D341Med (cell line): ENCODE results near the gene NDUFB5.
"Not testable (repeated sequence)": the region's sequence is repeated elsewhere in the genome, so short reads cannot be mapped to it uniquely, and the experiment has no call there.

Experiments used
- DNase-seq: peaks from one replicate; pipeline ENCODE4 v3.0.0; 2012; ENCODE audit warnings: low spot score

The NDUFB5 gene

GRCh38 chr3:179630753-179631451 lies 26.3 kb downstream of the NDUFB5 start:
- no peak for DNase-seq

DNA sequence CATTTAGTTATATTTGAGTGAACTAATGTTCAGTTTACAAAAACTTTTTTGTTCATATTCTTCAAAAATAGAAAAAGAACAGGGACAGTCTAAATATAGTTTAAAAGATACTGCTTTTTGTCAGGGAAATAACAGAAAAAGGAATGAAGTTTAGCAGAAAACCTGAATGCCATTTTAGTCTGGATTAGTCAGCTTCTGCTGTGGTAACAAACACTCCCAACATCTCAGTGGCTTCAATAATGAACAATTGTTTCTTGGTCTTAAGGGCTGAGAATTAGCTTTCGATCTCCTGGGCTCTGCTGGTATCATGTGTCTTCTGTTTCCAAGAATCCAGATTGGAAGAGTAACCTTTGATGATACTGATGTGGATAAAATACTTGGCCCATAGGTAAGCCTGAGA lies 35.9 kb downstream of the NDUFB5 start:
- no peak for DNase-seq

DNA sequence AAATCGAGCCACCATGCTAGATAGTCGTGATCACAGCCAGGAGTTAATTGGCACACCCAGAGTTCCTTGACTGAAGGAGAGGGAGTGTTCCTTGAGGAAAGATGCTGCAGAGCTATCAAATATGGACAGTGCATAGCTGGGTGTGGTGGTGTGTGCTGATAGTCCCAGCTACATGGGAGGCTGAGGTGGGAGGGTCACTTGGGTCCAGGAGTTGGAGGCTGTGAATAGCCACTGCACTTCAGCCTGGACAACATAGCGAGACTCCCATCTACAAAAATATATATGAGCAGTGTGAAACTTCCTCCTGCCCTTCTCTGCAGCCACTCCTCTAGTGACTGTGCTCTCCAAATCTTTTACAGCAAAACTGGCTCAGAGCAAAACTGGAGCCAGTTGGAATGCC lies 38.3 kb downstream of the NDUFB5 start:
- DNase-seq: no peak

DNA sequence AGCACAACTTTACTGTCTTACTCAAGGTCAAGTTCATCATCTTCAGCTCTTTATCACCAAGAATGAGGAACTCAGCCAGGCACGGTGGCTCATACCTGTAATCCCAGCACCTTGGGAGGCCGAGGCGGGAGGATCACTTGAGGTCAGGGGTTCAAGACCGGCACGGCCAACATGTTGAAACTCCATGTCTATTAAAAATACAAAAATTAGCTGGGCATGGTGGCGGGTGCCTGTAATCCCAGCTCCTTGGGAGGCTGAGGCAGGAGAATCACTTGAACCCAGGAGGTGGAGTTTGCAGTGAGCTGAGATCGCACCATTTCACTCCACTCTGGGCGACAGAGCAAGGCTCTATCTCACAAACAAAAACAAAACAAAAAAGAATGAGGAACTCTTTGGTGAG lies 39.2 kb downstream of the NDUFB5 start:
- not testable (repeated sequence) for DNase-seq

GRCh38 chr3:179646177-179646576 lies 41.6 kb downstream of the NDUFB5 start:
- DNase-seq: no peak

GRCh38 chr3:179651687-179652446 lies 47.3 kb downstream of the NDUFB5 start:
- DNase-seq: no peak

DNA sequence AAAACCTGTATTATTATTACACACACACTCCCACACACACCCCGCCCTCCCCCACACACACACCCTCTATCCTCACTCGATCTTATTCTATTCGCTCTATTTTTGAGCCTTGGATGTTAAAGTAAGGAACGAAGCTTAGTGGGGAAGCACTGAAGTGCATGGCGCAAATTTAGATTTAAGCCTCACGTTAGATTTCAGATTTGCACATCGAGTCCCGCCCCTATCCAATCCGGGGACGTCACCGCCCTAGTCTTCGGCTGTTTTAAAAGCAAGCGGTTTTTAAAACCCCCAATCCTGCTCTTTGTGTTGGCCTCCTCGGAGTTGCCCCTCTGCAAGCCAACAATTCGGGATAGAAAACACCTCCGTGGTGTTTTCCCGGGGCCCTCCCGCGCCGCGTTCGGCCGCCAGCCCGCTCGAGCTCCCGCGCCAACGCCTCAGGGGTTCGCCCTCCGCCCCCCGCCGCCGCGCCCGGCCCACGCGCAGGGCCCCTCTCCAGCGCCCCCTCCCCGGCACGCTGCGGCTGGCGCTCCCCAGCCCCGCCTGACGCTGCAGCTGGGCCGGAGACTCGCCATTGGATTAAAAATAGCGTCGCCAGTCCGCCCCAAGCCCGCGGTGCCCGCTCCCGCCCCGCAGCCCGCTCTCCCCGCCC lies 48.0 kb downstream of the NDUFB5 start, which contains the start of gene USP13:
USP13 (plus strand) TSS at position 594 of the 649 bp plus-strand sequence. CDS start 186 bp downstream, outside the sequence.
- peak; percentile 93 for DNase-seq

DNA sequence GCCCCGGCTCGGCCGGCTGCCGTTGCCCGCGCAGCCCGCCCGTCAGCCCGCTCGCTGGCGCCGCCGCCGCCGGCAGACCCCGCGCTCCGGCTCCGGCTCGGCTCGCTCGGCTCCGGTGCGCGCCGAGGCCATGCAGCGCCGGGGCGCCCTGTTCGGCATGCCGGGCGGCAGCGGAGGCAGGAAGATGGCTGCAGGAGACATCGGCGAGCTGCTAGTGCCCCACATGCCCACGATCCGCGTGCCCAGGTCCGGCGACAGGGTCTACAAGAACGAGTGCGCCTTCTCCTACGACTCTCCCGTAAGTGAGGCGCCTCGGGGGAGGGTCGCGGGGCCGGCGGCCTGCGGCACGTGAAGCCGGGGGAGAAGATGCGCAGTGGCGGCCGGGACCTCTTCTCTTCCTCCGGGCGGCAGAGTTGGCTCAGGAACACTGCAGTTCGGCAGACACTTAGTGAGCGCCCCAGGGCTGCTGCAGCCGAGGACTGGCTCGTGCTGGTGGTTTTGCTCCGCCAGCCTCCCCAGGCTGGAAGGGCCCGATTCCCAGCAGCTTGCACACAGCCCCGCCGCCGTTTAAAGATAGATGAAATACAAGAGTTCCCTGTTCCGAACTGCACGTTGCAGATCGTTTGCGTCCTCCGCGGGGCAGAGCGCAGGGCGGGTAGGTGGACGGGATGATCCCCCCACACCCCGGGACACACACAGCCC lies 48.7 kb downstream of the NDUFB5 start:
- peak; percentile 81 for DNase-seq

DNA sequence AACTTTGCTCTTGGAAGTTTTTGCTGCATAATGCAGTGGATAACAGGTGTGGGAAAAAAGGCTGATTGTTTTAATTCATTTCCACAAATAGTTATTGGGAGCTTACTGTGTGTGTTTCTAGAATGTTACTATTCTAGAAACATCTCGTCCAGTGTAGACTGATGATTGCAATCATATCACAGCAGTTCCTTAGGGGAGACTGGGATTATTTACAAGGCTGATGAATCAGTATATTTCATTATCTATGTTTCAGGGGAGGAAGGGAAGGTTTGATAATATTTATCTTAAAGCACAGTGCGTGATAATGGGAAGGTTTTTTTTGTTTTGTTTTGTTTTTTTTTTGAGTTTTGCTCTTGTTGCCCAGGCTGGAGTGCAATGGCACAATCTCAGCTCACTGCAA lies 50.6 kb downstream of the NDUFB5 start:
- no peak for DNase-seq

GRCh38 chr3:179658606-179659005 lies 54.0 kb downstream of the NDUFB5 start:
- DNase-seq: no peak

GRCh38 chr3:179660872-179661271 lies 56.3 kb downstream of the NDUFB5 start:
- no peak for DNase-seq

- no peak for DNase-seq
Observed at GRCh38 chr3:179661777-179662176, 57.2 kb downstream of the NDUFB5 start.

DNA sequence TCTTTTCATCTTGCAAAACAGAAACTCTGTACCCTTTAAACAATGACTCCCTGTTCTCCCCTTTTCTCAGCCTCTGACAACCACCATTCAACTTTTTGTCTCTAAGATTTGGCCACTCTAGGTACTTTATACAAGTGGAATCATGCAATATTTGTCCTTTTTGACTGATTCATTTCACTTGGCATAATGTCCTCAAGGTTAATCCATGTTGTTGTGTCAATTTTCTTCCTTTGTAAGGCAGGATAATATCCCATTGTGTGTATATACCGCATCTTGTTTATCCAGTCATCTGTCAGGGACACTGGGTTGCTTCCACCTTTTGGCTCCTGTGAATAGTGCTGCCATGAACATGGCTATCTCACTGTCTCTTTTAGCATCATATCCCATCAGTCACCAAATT lies 58.5 kb downstream of the NDUFB5 start:
- no peak for DNase-seq

DNA sequence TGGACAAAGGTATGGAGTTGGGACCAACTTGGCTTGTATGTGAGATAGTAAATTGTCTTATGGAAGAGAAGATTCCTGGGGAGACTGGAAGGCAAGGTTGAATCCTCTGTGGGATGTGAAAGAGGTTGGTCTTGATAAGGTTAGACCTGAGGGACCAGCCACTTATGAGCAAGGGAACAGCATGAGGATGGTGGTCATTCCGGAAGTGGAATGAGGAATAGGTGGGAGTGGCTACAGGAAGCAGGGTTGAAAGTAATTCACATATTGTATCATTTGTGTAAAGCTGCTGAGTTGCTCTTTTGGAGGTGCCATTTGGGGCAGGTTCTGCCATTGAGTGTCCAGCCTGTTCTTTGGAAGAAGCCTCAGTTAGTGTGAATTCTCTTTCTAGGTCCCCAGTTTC lies 61.4 kb downstream of the NDUFB5 start:
- DNase-seq: no peak

DNA sequence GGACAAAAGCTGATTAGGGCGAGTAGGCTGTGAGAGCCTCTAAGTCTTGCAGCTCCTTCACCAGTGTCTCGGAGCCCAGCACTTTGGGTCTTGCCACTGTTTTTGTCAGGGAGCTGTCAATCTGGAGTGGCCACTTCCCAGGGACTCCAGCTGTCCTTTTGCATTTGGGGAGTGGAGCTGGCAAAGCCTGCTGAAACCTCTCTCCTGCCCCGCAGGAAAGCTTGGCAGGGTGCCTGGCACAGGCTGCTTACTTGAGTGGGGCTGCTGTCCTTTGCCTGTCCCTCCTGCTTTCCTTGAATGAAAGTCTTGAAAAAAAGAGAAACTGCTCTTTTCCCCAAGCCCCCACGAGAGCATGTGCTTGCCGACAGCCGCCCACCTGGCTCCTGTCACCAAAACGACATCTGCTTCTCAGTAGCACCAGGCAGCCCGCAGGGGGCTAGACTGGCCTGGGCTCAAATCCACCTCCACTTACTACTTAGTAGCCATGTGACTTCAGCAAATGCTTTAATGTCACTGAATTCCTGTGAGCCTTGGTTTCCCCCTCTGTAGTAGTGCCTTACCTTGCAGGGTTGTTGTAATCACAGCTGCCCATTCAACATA lies 61.9 kb downstream of the NDUFB5 start:
- DNase-seq: peak; percentile 79

DNA sequence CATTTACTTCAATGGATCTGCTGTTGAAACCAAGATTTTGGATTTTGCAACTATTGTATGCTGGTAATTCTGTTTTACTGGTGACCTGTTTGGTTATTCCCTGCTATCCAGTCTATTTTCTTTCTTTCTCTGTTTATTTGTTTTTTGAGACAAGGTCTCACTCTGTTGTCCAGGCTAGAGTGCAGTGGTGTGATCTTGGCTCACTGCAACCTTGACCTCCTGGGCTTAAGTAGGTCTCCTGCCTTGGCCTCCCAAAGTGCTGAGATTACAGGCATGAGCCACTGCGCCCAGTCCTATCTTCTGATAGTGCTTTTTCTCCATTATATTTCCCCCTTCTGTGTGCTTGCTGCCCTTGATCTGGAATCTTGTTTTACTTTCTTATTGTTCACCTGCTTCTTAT lies 63.8 kb downstream of the NDUFB5 start:
- no peak for DNase-seq

DNA sequence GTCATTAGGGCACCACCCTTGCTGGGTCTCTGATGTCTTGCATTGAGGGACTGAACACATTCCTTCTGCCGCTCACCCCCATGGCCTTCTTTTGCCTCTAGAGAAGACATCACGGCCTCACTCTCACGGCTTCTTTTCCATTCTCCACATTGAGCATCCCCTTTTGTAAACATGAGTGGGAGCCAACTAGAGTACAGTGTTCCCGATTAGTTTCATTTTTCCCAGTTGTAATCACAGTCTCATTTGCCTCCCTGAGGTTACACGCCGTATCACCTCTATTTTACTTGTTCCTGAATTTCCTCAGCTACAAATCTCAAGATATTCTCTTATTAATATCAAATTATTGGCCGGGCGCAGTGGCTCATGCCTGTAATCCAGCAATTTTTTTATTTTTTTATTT lies 65.7 kb downstream of the NDUFB5 start:
- no peak for DNase-seq

- DNase-seq: no peak
Observed at GRCh38 chr3:179671309-179671708, 66.7 kb downstream of the NDUFB5 start.

DNA sequence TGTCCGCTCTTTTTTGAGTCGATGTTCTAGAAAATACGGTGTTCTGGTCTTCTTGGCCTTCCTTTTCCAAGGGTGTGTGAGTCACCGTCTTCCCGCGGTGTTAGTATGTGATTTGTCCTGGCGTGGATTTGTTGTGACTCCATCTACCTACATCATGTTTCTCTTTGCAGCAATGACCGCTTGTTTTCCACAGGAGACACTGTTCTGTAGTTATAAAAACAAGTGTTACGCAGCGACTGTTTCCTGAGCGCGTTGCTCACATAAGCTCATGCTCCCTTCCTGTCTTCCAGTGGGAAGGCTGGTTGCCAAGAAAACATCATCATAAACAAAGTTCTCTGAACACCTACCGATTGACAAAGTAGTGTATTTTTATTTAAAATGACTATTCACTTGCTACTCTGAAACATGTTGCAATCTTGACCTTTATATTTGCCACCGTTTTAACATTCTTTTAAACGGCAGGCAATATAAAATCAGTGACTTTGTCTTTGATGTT lies 67.2 kb downstream of the NDUFB5 start:
- no peak for DNase-seq

DNA sequence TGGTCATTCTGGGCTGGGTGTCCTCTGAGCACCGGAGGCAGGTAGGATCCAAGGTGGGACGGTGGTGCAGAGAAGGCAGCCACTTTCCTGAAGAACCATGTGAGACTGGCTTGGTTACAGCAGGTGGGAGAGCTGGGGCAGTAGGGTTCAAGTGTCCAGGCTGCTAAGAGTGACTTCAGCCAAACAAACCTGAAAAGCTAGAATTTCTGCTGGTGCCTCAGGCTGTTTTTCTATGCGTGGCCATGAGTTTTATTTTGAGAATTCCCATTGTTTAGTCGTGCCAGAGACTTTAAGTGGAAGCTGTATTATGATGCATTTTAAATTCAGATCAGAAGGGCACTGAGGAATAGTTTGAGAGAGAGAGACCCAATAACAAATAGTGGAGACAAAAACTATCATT lies 68.3 kb downstream of the NDUFB5 start:
- DNase-seq: no peak

GRCh38 chr3:179673523-179673922 lies 68.9 kb downstream of the NDUFB5 start:
- DNase-seq: no peak

DNA sequence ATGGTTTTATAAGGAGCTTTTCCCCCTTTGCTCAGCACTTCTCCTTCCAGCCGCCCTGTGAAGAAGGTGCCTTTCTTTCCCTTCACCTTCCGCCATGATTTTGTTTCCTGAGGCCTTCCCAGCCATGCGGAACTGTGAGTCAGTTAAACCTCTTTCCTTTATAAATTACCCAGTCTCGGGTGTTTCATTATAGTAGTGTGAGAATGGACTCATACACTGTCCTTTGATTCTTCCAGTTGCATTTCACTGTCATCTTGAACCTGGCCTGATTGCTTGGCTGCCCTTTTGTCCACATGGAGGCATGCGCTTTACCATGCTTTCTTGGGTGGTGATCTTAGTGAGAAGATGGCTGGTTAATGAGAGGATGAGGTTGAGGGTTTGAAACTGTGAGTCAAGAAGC lies 71.5 kb downstream of the NDUFB5 start:
- DNase-seq: no peak
